ENCODE results near the gene LMO2. TPM values are rescaled to one million over a fixed set of nuclear protein-coding genes. Genes with fewer than 3 reads are reported as not detected.
"Not testable (repeated sequence)": the region's sequence is repeated elsewhere in the genome, so short reads cannot be mapped to it uniquely, and the experiment has no call there.

Gene LMO2
- total RNA-seq, 1 donor from 2014 or later: 67.6 TPM

- DNase-seq (ENCODE audit: extremely low read depth, low read depth, low spot score): peak; percentile 52
Observed at GRCh38 chr11:33829430-33830141, 62.3 kb downstream of the LMO2 start.

DNA sequence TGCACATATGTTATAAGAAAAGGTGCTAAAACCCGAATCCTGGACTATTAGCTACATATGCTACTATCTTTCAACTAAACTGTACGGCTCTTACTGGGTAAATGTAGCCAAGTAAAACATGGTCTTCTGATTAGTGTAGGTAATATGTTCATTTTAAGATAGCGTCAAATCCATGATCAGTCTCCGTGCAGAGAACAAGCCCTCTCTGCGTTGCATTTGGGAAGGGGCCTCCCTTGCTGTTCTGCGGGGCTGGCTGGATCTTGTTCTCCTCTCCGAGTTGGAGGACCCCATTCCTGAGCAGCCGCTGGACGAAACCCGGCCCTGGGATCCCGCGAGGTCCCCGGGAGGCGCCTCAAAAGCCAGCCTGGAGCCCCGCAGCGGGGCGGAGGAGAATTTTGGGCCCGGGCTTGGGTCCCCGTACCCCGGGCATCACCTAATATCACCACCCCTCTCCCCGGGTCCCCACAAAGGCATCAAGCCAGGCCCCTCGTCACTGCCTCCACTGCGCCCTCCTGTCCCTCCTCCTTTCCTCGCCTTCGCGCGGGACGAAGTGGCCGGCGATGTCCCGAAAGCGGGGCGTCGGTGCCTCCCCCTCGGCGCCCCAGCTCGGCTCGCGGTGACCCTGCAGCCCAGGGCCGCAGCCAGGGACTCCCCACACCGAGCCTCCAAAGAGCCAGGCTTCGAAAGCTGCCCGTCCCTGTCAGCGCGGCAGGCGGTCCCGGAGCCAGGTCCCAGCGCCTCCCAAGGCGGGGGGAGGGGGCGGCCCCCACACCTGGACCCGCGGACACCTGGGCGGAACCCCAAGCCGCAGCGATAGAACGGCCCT lies 63.1 kb downstream of the LMO2 start:
- DNase-seq (ENCODE audit: extremely low read depth, low read depth, low spot score): no peak

- DNase-seq (ENCODE audit: extremely low read depth, low read depth, low spot score): no peak
Observed at GRCh38 chr11:33827206-33827605, 64.7 kb downstream of the LMO2 start.

DNA sequence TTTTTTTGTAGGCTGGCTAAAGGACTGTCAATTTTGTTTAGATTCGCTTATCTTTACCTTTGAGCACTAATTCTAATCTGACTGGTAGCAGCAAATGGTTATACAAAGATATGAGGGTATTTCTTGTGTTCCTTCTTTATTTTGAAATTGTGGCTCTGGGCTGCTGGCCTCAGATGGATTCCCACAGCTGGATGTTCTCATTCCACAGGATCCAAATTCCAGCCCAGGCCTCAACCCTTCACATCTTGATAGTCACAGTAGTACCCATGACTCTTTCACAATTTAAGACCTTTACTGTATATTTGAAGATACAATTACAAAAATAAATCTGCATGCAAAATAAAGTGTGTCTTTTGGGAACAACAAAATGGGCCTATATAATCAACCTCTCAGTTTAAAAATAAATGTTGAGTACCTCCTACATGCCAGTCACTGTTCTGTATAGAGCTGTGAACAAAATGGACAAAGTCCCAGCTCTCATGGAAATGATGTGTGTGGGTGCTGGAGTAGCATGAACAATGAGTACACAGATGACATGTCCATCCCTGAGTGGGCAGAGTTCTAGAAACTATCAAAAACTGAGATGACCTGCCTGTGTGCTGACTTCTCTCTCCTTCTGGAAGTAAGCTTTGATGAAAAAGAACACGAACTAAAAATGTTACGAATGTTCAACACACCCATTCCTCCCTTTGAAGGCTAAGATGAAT lies 65.9 kb downstream of the LMO2 start:
- no peak for DNase-seq (ENCODE audit: extremely low read depth, low read depth, low spot score)

GRCh38 chr11:33822981-33823380 lies 68.9 kb downstream of the LMO2 start:
- DNase-seq (ENCODE audit: extremely low read depth, low read depth, low spot score): not testable (repeated sequence)

DNA sequence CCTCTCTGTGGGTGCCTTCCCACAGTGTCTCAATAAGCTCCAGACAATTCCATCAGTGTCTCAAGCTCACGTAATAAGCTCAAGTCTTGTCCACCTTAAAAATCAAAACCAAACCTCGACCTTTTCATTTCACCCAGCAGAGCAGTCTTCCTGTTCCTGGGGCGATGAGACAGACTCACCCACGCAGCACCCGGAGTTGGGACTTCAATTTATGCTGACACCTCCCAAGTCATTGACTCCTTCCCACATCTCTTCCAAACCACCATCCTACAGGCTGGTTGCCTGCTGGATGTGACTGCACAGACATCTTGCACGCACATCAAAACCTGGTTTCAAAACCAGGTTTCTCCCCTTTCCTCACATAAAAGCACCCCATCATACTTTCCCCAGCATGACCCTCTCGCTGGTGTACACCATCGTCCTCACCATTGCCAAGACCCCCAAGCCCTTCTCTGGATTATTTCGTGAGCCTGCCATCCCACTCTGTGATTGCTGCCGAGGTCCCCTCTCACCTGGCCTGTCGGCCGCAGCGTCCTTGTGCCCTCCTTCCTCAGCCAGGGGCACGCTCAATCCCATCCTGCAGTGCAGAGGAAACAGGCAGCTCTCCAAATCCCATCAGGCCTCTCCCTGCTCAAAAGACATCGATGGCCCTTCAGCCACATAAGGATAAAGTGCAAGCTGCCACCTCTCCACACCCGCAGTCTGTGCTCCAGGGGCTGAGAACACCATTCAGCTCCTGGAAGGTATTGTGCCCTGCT lies 72.4 kb downstream of the LMO2 start:
- no peak for DNase-seq (ENCODE audit: extremely low read depth, low read depth, low spot score)

Other genes with a start within 250 kb of the LMO2 start
- gene C11orf91, start 191.2 kb downstream of the LMO2 start, total RNA-seq: 2.0 TPM in 1 of 2 replicates, not detected in the other
- 1,194 and 2,252 TPM in 2 replicates for gene CD59, start 155.7 kb downstream of the LMO2 start, total RNA-seq
- 24.4 and 37.2 TPM in 2 replicates for gene FBXO3, start 117.6 kb downstream of the LMO2 start, total RNA-seq
- gene CAPRIN1, start 159.7 kb upstream of the LMO2 start, total RNA-seq: 207 and 211 TPM in 2 replicates
- 18.8 and 23.3 TPM in 2 replicates for gene NAT10, start 213.6 kb upstream of the LMO2 start, total RNA-seq

Measured in glomerular endothelial cell (primary cell).